ENCODE measurements around the gene MYH16. TPM values are rescaled to one million over a fixed set of nuclear protein-coding genes. Genes with fewer than 3 reads are reported as not detected.

The MYH16 gene
- total and polyA plus RNA-seq, 2 donors (not counting 1 experiment from before 2014, with no cell fraction given) = not detected

GRCh38 chr7:99238558-99239341, 33.9 kb upstream of the MYH16 start:
- H3K9ac ChIP-seq (ENCODE audit: low read length) = no peak overlapping the region
- POLR2A ChIA-PET = no interaction called here
- H3K4me3 Mint-ChIP-seq = no peak overlapping the region
- 95% methylated on average over 11 of the region's 15 CpGs for WGBS (ENCODE audit: insufficient coverage)
- H3K27ac ChIP-seq (ENCODE audit: low read length in 2 of 2) = no peak overlapping the region
- no peaks in the 10 kb centered on the region for H3K9me3 Mint-ChIP-seq (ENCODE audit: insufficient read depth)
- no peak overlapping the region for H3K27ac Mint-ChIP-seq
- no peaks in the 10 kb centered on the region for H3K36me3 ChIP-seq (replicated peaks in 1 of 2; ENCODE audit: control extremely low read depth in 1 of 2, control insufficient read depth in 1 of 2, extremely low read depth in 1 of 2, insufficient read depth in 2 of 2, low read length in 1 of 2)
- H3K79me2 ChIP-seq (ENCODE audit: control insufficient read depth, insufficient read depth, low read length) = no peaks in the 10 kb centered on the region
- no peaks in the 10 kb centered on the region for H4K20me1 ChIP-seq (ENCODE audit: control insufficient read depth, insufficient read depth, low read length, poor library complexity, severe bottlenecking)
- H3K27me3 Mint-ChIP-seq = peaks cover 21% of the 10 kb centered on the region
- H3K9me3 ChIP-seq (ENCODE audit: control extremely low read depth in 1 of 3, control insufficient read depth in 2 of 3, insufficient read depth in 1 of 3, low read length in 2 of 3) = peaks cover 0 to 3% (median 0%) of the 10 kb centered on the region in 3 donors
- no peak overlapping the region for H3K4me3 ChIP-seq (ENCODE audit: control extremely low read depth in 1 of 5, extremely low read depth in 1 of 5, insufficient read depth in 1 of 5, low read depth in 2 of 5, low read length in 4 of 5)
- no peaks in the 10 kb centered on the region for H3K4me1 Mint-ChIP-seq
- H3K4me1 ChIP-seq (ENCODE audit: control insufficient read depth in 2 of 2, insufficient read depth in 2 of 2, low read length in 2 of 2) = no peaks in the 10 kb centered on the region
- H3K27me3 ChIP-seq (replicated peaks in 1 of 4; ENCODE audit: control extremely low read depth in 1 of 4, control insufficient read depth in 3 of 4, insufficient read depth in 4 of 4, low read length in 3 of 4) = peaks cover 0 to 2% (median 0%) of the 10 kb centered on the region in 4 experiments
- no peak for DNase-seq
- intact Hi-C loops (cut with micrococcal nuclease) = no loop called here
- no peak for ATAC-seq (ENCODE audit: low read depth)
- H3K4me2 ChIP-seq (replicated peaks; ENCODE audit: low read depth, low read length, poor library complexity, severe bottlenecking) = no peak overlapping the region
- no peak for TF ChIP-seq CTCF (IDR thresholded peaks at IDR 0.05)
- no peak for TF ChIP-seq EZH2 (IDR thresholded peaks at IDR 0.05; ENCODE audit: borderline replicate concordance, insufficient read depth, low read depth, low read length, poor library complexity, severe bottlenecking)
- CTCF ChIA-PET = no interaction called here
- H2AFZ ChIP-seq (ENCODE audit: insufficient read depth, low read depth, low read length, poor library complexity, severe bottlenecking) = no peak overlapping the region

- H3K4me3 Mint-ChIP-seq = no peak overlapping the region
- DNase-seq = no peak
- H3K36me3 ChIP-seq (replicated peaks in 1 of 2; ENCODE audit: control extremely low read depth in 1 of 2, control insufficient read depth in 1 of 2, extremely low read depth in 1 of 2, insufficient read depth in 2 of 2, low read length in 1 of 2) = no peaks in the 10 kb centered on the region
- no peaks in the 10 kb centered on the region for H3K4me1 ChIP-seq (ENCODE audit: control insufficient read depth in 2 of 2, insufficient read depth in 2 of 2, low read length in 2 of 2)
- 100% methylated on average over 3 of the region's 4 CpGs for WGBS (ENCODE audit: insufficient coverage)
- H4K20me1 ChIP-seq (ENCODE audit: control insufficient read depth, insufficient read depth, low read length, poor library complexity, severe bottlenecking) = no peaks in the 10 kb centered on the region
- H3K79me2 ChIP-seq (ENCODE audit: control insufficient read depth, insufficient read depth, low read length) = no peaks in the 10 kb centered on the region
- ChIA-PET POLR2A (no interaction called here), CTCF (no interaction called here)
- no peak overlapping the region for H3K4me2 ChIP-seq (replicated peaks; ENCODE audit: low read depth, low read length, poor library complexity, severe bottlenecking)
- H3K9me3 Mint-ChIP-seq (ENCODE audit: insufficient read depth) = no peaks in the 10 kb centered on the region
- H3K27me3 Mint-ChIP-seq = peaks cover 17% of the 10 kb centered on the region
- intact Hi-C loops (cut with micrococcal nuclease) = no loop called here
- H3K4me1 Mint-ChIP-seq = no peaks in the 10 kb centered on the region
- TF ChIP-seq EZH2 (IDR thresholded peaks at IDR 0.05; ENCODE audit: borderline replicate concordance, insufficient read depth, low read depth, low read length, poor library complexity, severe bottlenecking) (no peak), CTCF (IDR thresholded peaks at IDR 0.05) (no peak)
- no peak overlapping the region for H3K27ac Mint-ChIP-seq
- peaks cover 0 to 7% (median 0%) of the 10 kb centered on the region in 4 experiments for H3K27me3 ChIP-seq (replicated peaks in 1 of 4; ENCODE audit: control extremely low read depth in 1 of 4, control insufficient read depth in 3 of 4, insufficient read depth in 4 of 4, low read length in 3 of 4)
- H3K9ac ChIP-seq (ENCODE audit: low read length) = no peak overlapping the region
- no peak for ATAC-seq (ENCODE audit: low read depth)
- peaks cover 0 to 3% (median 0%) of the 10 kb centered on the region in 3 donors for H3K9me3 ChIP-seq (ENCODE audit: control extremely low read depth in 1 of 3, control insufficient read depth in 2 of 3, insufficient read depth in 1 of 3, low read length in 2 of 3)
- H3K4me3 ChIP-seq (ENCODE audit: control extremely low read depth in 1 of 5, extremely low read depth in 1 of 5, insufficient read depth in 1 of 5, low read depth in 2 of 5, low read length in 4 of 5) = no peak overlapping the region
- no peak overlapping the region for H3K27ac ChIP-seq (ENCODE audit: low read length in 2 of 2)
- H2AFZ ChIP-seq (ENCODE audit: insufficient read depth, low read depth, low read length, poor library complexity, severe bottlenecking) = no peak overlapping the region
Observed at GRCh38 chr7:99242682-99243081, 30.0 kb upstream of the MYH16 start.

Measured in B cell (primary cell).